ENCODE data around the gene EGFL6.

The EGFL6 gene

GRCh38 chrX:13569479-13570260 lies at the start of gene EGFL6:
TSS of gene EGFL6 (plus strand) at chrX:13569601. CDS start at chrX:13569862, 261 bp downstream.
- no peak for DNase-seq

GRCh38 chrX:13520351-13520750 lies 49.0 kb upstream of the EGFL6 start:
- DNase-seq, result no peak

GRCh38 chrX:13520936-13521335 lies 48.5 kb upstream of the EGFL6 start:
- no peak for DNase-seq

GRCh38 chrX:13522811-13523210 lies 46.6 kb upstream of the EGFL6 start:
- no peak for DNase-seq

- DNase-seq, result no peak
Observed at GRCh38 chrX:13533726-13534125, 35.7 kb upstream of the EGFL6 start.

GRCh38 chrX:13535376-13536165 lies 33.8 kb upstream of the EGFL6 start:
- DNase-seq, result no peak

GRCh38 chrX:13536551-13536950 lies 32.9 kb upstream of the EGFL6 start:
- no peak for DNase-seq

GRCh38 chrX:13538414-13538813 lies 31.0 kb upstream of the EGFL6 start:
- DNase-seq, result no peak

- no peak for DNase-seq
Observed at GRCh38 chrX:13540602-13541001, 28.8 kb upstream of the EGFL6 start.

- DNase-seq, result no peak
Observed at GRCh38 chrX:13545726-13546125, 23.7 kb upstream of the EGFL6 start.

- DNase-seq, result no peak
Observed at GRCh38 chrX:13547671-13548070, 21.7 kb upstream of the EGFL6 start.

- no peak for DNase-seq
Observed at GRCh38 chrX:13550346-13550745, 19.1 kb upstream of the EGFL6 start.

GRCh38 chrX:13551610-13552009 lies 17.8 kb upstream of the EGFL6 start:
- DNase-seq, result no peak

- DNase-seq, result no peak
Observed at GRCh38 chrX:13552892-13553291, 16.5 kb upstream of the EGFL6 start.

GRCh38 chrX:13565511-13565910 lies 3.9 kb upstream of the EGFL6 start:
- no peak for DNase-seq

GRCh38 chrX:13570261-13570605 lies 832 bp downstream of the EGFL6 start:
- DNase-seq, result no peak

- no peak for DNase-seq
Observed at GRCh38 chrX:13571136-13571535, 1.7 kb downstream of the EGFL6 start.

GRCh38 chrX:13574600-13574999 lies 5.2 kb downstream of the EGFL6 start:
- DNase-seq, result no peak

- DNase-seq, result no peak
Observed at GRCh38 chrX:13579661-13580060, 10.3 kb downstream of the EGFL6 start.

- no peak for DNase-seq
Observed at GRCh38 chrX:13581554-13581953, 12.2 kb downstream of the EGFL6 start.

GRCh38 chrX:13587786-13588477 lies 18.5 kb downstream of the EGFL6 start:
- no peak for DNase-seq

- DNase-seq, result no peak
Observed at GRCh38 chrX:13590207-13590606, 20.8 kb downstream of the EGFL6 start.

GRCh38 chrX:13590914-13591313 lies 21.5 kb downstream of the EGFL6 start:
- no peak for DNase-seq

GRCh38 chrX:13597874-13598273 lies 28.5 kb downstream of the EGFL6 start:
- DNase-seq, result no peak
